Loucy (cell line): ENCODE data around the gene ANGPTL8.

Experiments
- CTCF ChIP-seq: fragments of 200-600 bp; sonication (generic); conservative IDR thresholded peaks from 2 replicates; pipeline ENCODE4 v1.5.1; 2014; ENCODE audit warnings: mild to moderate bottlenecking, antibody characterized with exemption, low read length
- EZH2phosphoT487 ChIP-seq: fragments of 200-600 bp; IDR thresholded peaks from 2 replicates; pipeline ENCODE4 v1.6.1; 2018; ENCODE audit warnings: antibody characterized with exemption, mild to moderate bottlenecking, moderate library complexity, borderline replicate concordance

GRCh38 chr19:11260996-11261395, 21.6 kb downstream of the ANGPTL8 start:
- TF ChIP-seq CTCF = no peak
- no peak for TF ChIP-seq EZH2phosphoT487
